ENCODE results near the gene PLCL2. TPM values are rescaled to one million over a fixed set of nuclear protein-coding genes. Genes with fewer than 3 reads are reported as not detected.

The PLCL2 gene
- total RNA-seq, 1 donor from 2014 or later = 11.3 TPM

DNA sequence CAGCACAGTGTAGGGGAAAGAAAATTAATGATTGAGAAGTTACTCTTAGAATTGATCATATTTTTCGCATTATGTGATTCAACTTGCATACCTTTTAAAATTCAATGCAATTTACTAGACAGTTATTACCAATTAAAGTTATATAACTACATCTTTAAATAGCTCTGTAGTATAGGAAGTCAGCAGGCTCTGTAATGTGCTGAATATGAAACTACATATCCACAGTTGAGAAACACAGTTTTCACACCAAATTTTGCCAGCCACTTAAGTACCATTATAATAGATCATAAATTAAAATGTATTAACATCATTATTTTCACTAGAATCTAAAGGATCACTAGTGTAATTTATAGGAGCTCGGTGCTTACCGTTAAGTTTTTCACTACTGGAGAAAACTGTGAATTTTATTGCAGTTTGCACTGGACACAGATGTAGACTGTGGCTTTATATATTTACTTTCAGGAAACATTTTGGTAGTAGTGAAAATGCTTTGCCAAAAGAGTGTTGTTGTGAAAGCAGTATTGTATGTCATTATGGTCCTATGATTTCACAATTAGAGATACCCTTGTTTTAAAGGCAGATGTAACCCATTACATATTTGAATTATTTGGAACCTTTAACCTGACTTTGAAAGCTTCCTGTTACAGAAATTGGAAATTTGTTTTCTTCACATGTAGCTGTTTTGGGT lies 113.6 kb downstream of the PLCL2 start:
- no peaks in the 10 kb centered on the region for H3K36me3 Mint-ChIP-seq (ENCODE audit: insufficient read depth)
- TF ChIP-seq, protein P1, sequence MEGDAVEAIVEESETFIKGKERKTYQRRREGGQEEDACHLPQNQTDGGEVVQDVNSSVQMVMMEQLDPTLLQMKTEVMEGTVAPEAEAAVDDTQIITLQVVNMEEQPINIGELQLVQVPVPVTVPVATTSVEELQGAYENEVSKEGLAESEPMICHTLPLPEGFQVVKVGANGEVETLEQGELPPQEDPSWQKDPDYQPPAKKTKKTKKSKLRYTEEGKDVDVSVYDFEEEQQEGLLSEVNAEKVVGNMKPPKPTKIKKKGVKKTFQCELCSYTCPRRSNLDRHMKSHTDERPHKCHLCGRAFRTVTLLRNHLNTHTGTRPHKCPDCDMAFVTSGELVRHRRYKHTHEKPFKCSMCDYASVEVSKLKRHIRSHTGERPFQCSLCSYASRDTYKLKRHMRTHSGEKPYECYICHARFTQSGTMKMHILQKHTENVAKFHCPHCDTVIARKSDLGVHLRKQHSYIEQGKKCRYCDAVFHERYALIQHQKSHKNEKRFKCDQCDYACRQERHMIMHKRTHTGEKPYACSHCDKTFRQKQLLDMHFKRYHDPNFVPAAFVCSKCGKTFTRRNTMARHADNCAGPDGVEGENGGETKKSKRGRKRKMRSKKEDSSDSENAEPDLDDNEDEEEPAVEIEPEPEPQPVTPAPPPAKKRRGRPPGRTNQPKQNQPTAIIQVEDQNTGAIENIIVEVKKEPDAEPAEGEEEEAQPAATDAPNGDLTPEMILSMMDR (IDR thresholded peaks at IDR 0.05; ENCODE audit: unreplicated experiment) = no peak
- H3K9me3 Mint-ChIP-seq (ENCODE audit: low read depth) = peaks cover 13% of the 10 kb centered on the region

DNA sequence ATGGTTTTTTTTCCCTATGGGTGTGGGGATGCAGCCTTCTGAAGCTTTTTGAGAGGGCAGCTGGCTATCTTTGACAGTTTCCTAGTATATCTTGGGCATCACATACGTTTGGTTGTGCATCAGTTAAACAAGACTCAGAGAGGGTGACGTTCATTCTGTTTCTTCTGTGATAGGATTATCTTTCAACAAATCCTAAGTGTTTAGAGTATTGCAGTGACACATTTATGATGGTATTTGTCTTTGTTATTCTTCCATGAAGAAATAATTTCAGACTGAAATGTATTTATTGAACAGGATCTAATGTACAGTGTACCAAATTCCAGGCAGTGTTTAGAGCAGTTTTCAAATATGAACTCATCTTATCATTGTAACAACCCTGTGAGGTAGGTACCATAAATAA lies 114.4 kb downstream of the PLCL2 start:
- Mint-ChIP-seq H3K36me3 (ENCODE audit: insufficient read depth) (no peaks in the 10 kb centered on the region), H3K27me3 (no peaks in the 10 kb centered on the region), H3K9me3 (ENCODE audit: low read depth) (peaks cover 13% of the 10 kb centered on the region), H3K27ac (no peak overlapping the region), H3K4me1 (ENCODE audit: low read depth) (peaks cover 26% of the 10 kb centered on the region), H3K4me3 (ENCODE audit: low read depth) (no peak overlapping the region)
- DNase-seq (ENCODE audit: low spot score, unreplicated experiment) = no peak
- TF ChIP-seq, protein P1 (IDR thresholded peaks at IDR 0.05; ENCODE audit: unreplicated experiment) = no peak

More for the DNA sequence above, 113.6 kb downstream of the PLCL2 start:
- DNase-seq (ENCODE audit: low spot score, unreplicated experiment) = no peak
- Mint-ChIP-seq H3K4me3 (ENCODE audit: low read depth) (no peak overlapping the region), H3K27ac (no peak overlapping the region), H3K27me3 (no peaks in the 10 kb centered on the region), H3K4me1 (ENCODE audit: low read depth) (peaks cover 31% of the 10 kb centered on the region)

DNA sequence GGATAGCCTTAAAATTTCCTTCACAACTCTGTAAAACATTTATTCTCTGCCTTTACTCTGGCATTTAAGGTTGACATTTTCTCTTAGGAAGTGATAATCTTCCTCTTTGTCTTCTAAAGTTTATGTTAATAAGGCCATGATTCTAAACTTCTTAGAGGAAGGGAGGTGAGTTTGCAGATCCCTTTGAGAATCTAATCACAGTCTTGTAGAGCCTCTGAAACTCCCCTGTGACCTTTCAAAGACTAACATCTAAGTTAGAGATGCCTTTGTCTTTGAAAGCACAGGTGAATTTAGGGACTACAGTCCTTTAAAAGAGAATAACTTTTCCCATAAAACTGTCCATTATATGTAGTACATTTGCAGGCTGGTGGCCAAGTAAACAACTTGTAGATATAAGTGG lies 115.1 kb downstream of the PLCL2 start:
- Mint-ChIP-seq H3K9me3 (ENCODE audit: low read depth) (peaks cover 13% of the 10 kb centered on the region), H3K36me3 (ENCODE audit: insufficient read depth) (no peaks in the 10 kb centered on the region), H3K4me3 (ENCODE audit: low read depth) (no peak overlapping the region), H3K4me1 (ENCODE audit: low read depth) (peaks cover 22% of the 10 kb centered on the region), H3K27ac (no peak overlapping the region), H3K27me3 (no peaks in the 10 kb centered on the region)
- DNase-seq (ENCODE audit: low spot score, unreplicated experiment) = no peak
- TF ChIP-seq, protein P1 (IDR thresholded peaks at IDR 0.05; ENCODE audit: unreplicated experiment) = no peak

DNA sequence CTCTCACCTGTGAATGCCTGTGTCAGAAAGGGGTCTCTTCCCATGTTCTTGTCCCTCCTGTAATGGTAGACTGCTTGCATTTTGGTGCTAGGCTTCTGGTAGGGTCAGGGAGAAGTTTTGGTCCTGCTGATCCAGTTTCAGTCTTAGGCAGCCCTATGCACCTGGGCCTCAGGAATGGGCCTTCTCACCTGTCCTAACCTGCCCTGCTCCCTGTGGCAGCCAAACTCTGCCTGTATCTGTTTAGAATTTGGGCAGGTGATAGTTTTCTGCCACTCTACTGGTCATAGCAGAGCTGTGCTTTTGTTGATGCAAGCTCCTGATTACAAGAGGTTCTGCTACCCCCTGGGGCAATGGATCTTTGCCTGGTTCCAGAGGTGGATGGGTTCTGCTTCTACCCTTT lies 118.7 kb downstream of the PLCL2 start:
- DNase-seq (ENCODE audit: low spot score, unreplicated experiment) = no peak
- Mint-ChIP-seq H3K27me3 (no peaks in the 10 kb centered on the region), H3K27ac (no peak overlapping the region), H3K9me3 (ENCODE audit: low read depth) (peaks cover 13% of the 10 kb centered on the region), H3K36me3 (ENCODE audit: insufficient read depth) (no peaks in the 10 kb centered on the region), H3K4me1 (ENCODE audit: low read depth) (peaks cover 11% of the 10 kb centered on the region), H3K4me3 (ENCODE audit: low read depth) (no peak overlapping the region)
- TF ChIP-seq, protein P1 (IDR thresholded peaks at IDR 0.05; ENCODE audit: unreplicated experiment) = no peak

DNA sequence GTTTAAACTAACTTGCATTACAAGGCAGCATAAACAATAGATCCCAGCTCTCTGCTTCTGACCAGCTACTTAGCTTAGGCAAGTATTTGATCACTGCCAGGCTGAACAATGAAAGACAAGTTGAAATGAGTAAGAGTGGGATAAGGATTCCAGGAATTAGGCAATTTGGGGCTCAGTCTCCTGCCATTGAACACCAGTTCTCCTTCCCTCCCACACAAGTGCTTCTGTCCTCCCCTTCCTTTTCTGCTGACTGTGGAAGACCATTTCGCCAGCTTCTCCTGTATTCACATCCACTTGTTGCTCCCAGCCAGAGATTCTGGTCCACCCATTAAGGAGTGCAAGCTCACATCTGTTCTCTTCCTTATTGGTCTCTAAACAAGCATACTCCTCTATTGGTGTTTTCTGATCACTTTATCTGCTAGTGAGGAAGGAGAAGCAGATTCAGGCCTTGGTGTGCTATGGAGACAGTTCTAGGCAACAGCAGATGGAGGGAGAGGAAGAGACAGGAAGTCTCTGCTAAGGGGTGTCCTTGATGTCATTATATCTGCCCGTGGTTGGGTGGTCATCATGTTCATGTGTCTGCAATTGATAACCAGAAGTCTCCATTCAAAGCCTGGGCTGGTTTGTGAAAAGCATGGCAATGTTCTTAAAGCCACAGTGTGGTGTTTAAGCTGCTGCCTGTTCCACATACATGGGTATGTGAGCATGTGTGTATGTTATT lies 121.5 kb downstream of the PLCL2 start:
- no peak for DNase-seq (ENCODE audit: low spot score, unreplicated experiment)

More for the DNA sequence above, 121.5 kb downstream of the PLCL2 start:
- peaks cover 11% of the 10 kb centered on the region for H3K4me1 Mint-ChIP-seq (ENCODE audit: low read depth)
- no peak overlapping the region for H3K4me3 Mint-ChIP-seq (ENCODE audit: low read depth)
- H3K27ac Mint-ChIP-seq = no peak overlapping the region
- TF ChIP-seq, protein P1 (IDR thresholded peaks at IDR 0.05; ENCODE audit: unreplicated experiment) = no peak
- peaks cover 4% of the 10 kb centered on the region for H3K36me3 Mint-ChIP-seq (ENCODE audit: insufficient read depth)
- no peaks in the 10 kb centered on the region for H3K27me3 Mint-ChIP-seq
- H3K9me3 Mint-ChIP-seq (ENCODE audit: low read depth) = peaks cover 9% of the 10 kb centered on the region
